KMS-11 (cell line): ENCODE data around the gene WDR43.

Experiments used
- H2AFZ ChIP-seq: fragments of 200-600 bp; sonication (generic); 2 replicates; pipeline ENCODE4 v1.6.1; 2016; ENCODE audit warnings: antibody characterized with exemption, mixed run types, low read depth
- H3K27ac ChIP-seq: fragments of 200-600 bp; sonication (generic); 2 replicates; pipeline ENCODE4 v1.6.1; 2016; ENCODE audit warnings: mild to moderate bottlenecking, mixed run types
- H3K27me3 ChIP-seq: fragments of 200-600 bp; sonication (generic); 2 replicates; pipeline ENCODE4 v1.6.1; 2017; ENCODE audit warnings: mild to moderate bottlenecking, low read depth, mixed run types, moderate library complexity; ENCODE audit not compliant: insufficient read depth
- H3K36me3 ChIP-seq: fragments of 200-600 bp; sonication (generic); 2 replicates; pipeline ENCODE4 v1.6.1; 2017; ENCODE audit warnings: mild to moderate bottlenecking, mixed run types; ENCODE audit not compliant: insufficient read depth
- H3K4me1 ChIP-seq: fragments of 200-600 bp; sonication (generic); 2 replicates; pipeline ENCODE4 v1.6.1; 2016; ENCODE audit warnings: mild to moderate bottlenecking, low read depth, mixed run types; ENCODE audit not compliant: poor library complexity, severe bottlenecking
- H3K4me2 ChIP-seq: fragments of 200-600 bp; sonication (generic); 2 replicates; pipeline ENCODE4 v1.7.0; 2016; ENCODE audit warnings: mild to moderate bottlenecking, mixed run types
- H3K4me3 ChIP-seq: fragments of 200-600 bp; sonication (generic); IDR thresholded peaks from 2 replicates; pipeline ENCODE4 v1.6.1; 2017; ENCODE audit warnings: low read depth, low read length, mixed read lengths; ENCODE audit not compliant: insufficient read depth
- H3K79me2 ChIP-seq: fragments of 200-600 bp; sonication (generic); 2 replicates; pipeline ENCODE4 v1.6.1; 2016; ENCODE audit warnings: low read depth, mixed run types; ENCODE audit not compliant: insufficient read depth
- H3K9ac ChIP-seq: fragments of 200-600 bp; sonication (generic); 2 replicates; pipeline ENCODE4 v1.6.1; 2016; ENCODE audit warnings: mild to moderate bottlenecking, mixed run types
- H4K20me1 ChIP-seq: fragments of 200-600 bp; sonication (generic); 2 replicates; pipeline ENCODE4 v1.6.1; 2016; ENCODE audit warnings: mild to moderate bottlenecking, mixed run types; ENCODE audit not compliant: insufficient read depth
- CTCF ChIP-seq: fragments of 200-600 bp; sonication (generic); conservative IDR thresholded peaks from 2 replicates; pipeline ENCODE4 v1.6.1; 2017; ENCODE audit warnings: low read depth, mild to moderate bottlenecking, antibody characterized with exemption, low read length, moderate library complexity, mixed read lengths

WDR43 gene

GRCh38 chr2:28908172-28908571 lies 13.7 kb downstream of the WDR43 start:
- Histone ChIP-seq H3K27ac (no peak overlapping the region), H4K20me1 (peaks cover 28% of the 10 kb centered on the region)

GRCh38 chr2:28909655-28910353 lies 15.3 kb downstream of the WDR43 start:
- Histone ChIP-seq H3K4me3 (no peak overlapping the region), H3K27ac (no peak overlapping the region), H3K79me2 (peaks cover 81% of the 10 kb centered on the region), H3K9ac (no peak overlapping the region), H3K4me1 (no peaks in the 10 kb centered on the region), H2AFZ (no peak overlapping the region), H3K27me3 (no peaks in the 10 kb centered on the region), H4K20me1 (peaks cover 12% of the 10 kb centered on the region), H3K36me3 (peaks cover 32% of the 10 kb centered on the region; the same call in 1 of the 2 replicates), H3K4me2 (no peak overlapping the region)
- no peak for TF ChIP-seq CTCF

More at GRCh38 chr2:28908172-28908571, 13.7 kb downstream of the WDR43 start:
- TF ChIP-seq CTCF: no peak
- Histone ChIP-seq H3K79me2 (peaks cover 90% of the 10 kb centered on the region), H3K9ac (no peak overlapping the region), H3K36me3 (peaks cover 28% of the 10 kb centered on the region; the same call in 1 of the 2 replicates), H3K27me3 (no peaks in the 10 kb centered on the region), H3K4me1 (peaks cover 4% of the 10 kb centered on the region), H3K4me2 (no peak overlapping the region), H3K4me3 (no peak overlapping the region), H2AFZ (no peak overlapping the region)

GRCh38 chr2:28915939-28916338 lies 21.5 kb downstream of the WDR43 start:
- H3K27ac ChIP-seq: no peak overlapping the region
- H3K9ac ChIP-seq: no peak overlapping the region
- no peak overlapping the region for H3K4me3 ChIP-seq
- peaks cover 27% of the 10 kb centered on the region; the same call in 1 of the 2 replicates for H4K20me1 ChIP-seq
- H3K79me2 ChIP-seq: peaks cover 63% of the 10 kb centered on the region
- peaks cover 29% of the 10 kb centered on the region; the same call in 1 of the 2 replicates for H3K36me3 ChIP-seq
- no peak overlapping the region for H2AFZ ChIP-seq
- H3K27me3 ChIP-seq: no peaks in the 10 kb centered on the region
- no peak for TF ChIP-seq CTCF
- no peak overlapping the region for H3K4me2 ChIP-seq
- no peaks in the 10 kb centered on the region for H3K4me1 ChIP-seq

- Histone ChIP-seq H3K79me2 (peaks cover 45% of the 10 kb centered on the region; the same call in 1 of the 2 replicates), H3K4me2 (no peak overlapping the region), H2AFZ (no peak overlapping the region), H3K27me3 (no peaks in the 10 kb centered on the region), H3K36me3 (peaks cover 60% of the 10 kb centered on the region; the same call in 1 of the 2 replicates), H3K4me1 (no peaks in the 10 kb centered on the region), H3K4me3 (no peak overlapping the region), H3K9ac (no peak overlapping the region), H3K27ac (no peak overlapping the region), H4K20me1 (peaks cover 11% of the 10 kb centered on the region; the same call in 1 of the 2 replicates)
- no peak for TF ChIP-seq CTCF
These were observed 32.4 kb downstream of the WDR43 start for GRCh38 chr2:28926847-28927246.
